Endothelial cell of umbilical vein (primary cell): ENCODE measurements around the gene PMFBP1. TPM values are rescaled to one million over a fixed set of nuclear protein-coding genes. Genes with fewer than 3 reads are reported as not detected.

Experiments
- BruUV-seq: library from RNA; stranded (reverse); fragments of 400-500 nt; replicated peaks from 2 replicates; lab custom pipeline; 2021; lab: Mats Ljungman, UMichigan
- CTCF ChIA-PET: fragments of 300-600, 350-600 bp; sonication (Branson Sonifier 250); formaldehyde crosslinking; loops from one replicate; lab custom pipeline; 2021; ENCODE audit warnings: antibody characterized with exemption, inconsistent platforms; lab: Charles Lee
- POLR2A ChIA-PET: fragments of 300-600, 350-600 bp; sonication (Branson Sonifier 250); formaldehyde crosslinking; loops from one replicate; lab custom pipeline; 2021; ENCODE audit warnings: antibody characterized with exemption, inconsistent platforms; lab: Charles Lee
- DNase-seq: peaks from one replicate; pipeline ENCODE4 v3.0.0-alpha.2; 2011; ENCODE audit warnings: low read depth, low spot score
- FAIRE-seq: peaks from 2 replicates; lab custom pipeline; 2011; peaks lifted over from hg19 to GRCh38; lab: Jason Lieb, UNC
- H2AFZ ChIP-seq: 2 replicates; pipeline ENCODE4 v1.6.0; 2012; ENCODE audit warnings: low read depth, low read length, control low read depth, inconsistent platforms
- H3K27ac ChIP-seq: 2 replicates; pipeline ENCODE4 v1.5.1; 2011; ENCODE audit warnings: low read depth, mild to moderate bottlenecking, control low read depth, low read length, moderate library complexity; ENCODE audit not compliant: insufficient read depth
- H3K27me3 ChIP-seq, 2 experiments: 2 replicates each; pipeline versions ENCODE4 v1.6.0 to v1.6.1; 2011; ENCODE audit warnings: low read length in 2 of 2, mixed read lengths in 1 of 2; ENCODE audit not compliant: control insufficient read depth in 2 of 2, insufficient read depth in 2 of 2
- H3K36me3 ChIP-seq, 2 experiments: 2 replicates in 1 of 2; 3 replicates in 1 of 2; pipeline ENCODE4 v1.5.1; 2011; ENCODE audit warnings: low read length in 2 of 2, mild to moderate bottlenecking in 1 of 2, moderate library complexity in 1 of 2; ENCODE audit not compliant: control insufficient read depth in 2 of 2, insufficient read depth in 2 of 2; ENCODE audit errors: extremely low read depth in 1 of 2
- H3K4me1 ChIP-seq: 3 replicates; pipeline ENCODE4 v1.5.1; 2011; ENCODE audit warnings: mild to moderate bottlenecking, low read length; ENCODE audit not compliant: control insufficient read depth, insufficient read depth; ENCODE audit errors: extremely low read depth
- H3K4me2 ChIP-seq: 2 replicates; pipeline ENCODE4 v1.6.1; 2011; ENCODE audit warnings: low read length, control low read depth, mixed read lengths; ENCODE audit not compliant: insufficient read depth
- H3K4me3 ChIP-seq, 3 experiments: fragments of 200-600 bp in 1 of 3; sonication (generic), shearing (Covaris generic) in 1 of 3; replicated peaks in 1 of 3; 2 replicates each; pipeline ENCODE4 v1.5.1; 2011 to 2016; ENCODE audit warnings: control low read depth in 3 of 3, low read length in 3 of 3, mild to moderate bottlenecking in 2 of 3, inconsistent platforms in 1 of 3, low read depth in 1 of 3, moderate library complexity in 1 of 3; ENCODE audit not compliant: insufficient read depth in 1 of 3
- H3K79me2 ChIP-seq: 2 replicates; pipeline ENCODE4 v1.6.0; 2012; ENCODE audit warnings: low read length, inconsistent platforms; ENCODE audit not compliant: control insufficient read depth, insufficient read depth
- H3K9ac ChIP-seq: replicated peaks from 2 replicates; pipeline ENCODE3; 2011; ENCODE audit warnings: low read length, control low read depth; ENCODE audit not compliant: insufficient read depth; ENCODE audit errors: extremely low read depth
- H3K9me1 ChIP-seq: replicated peaks from 3 replicates; pipeline ENCODE4 v1.6.0; 2011; ENCODE audit warnings: mild to moderate bottlenecking, low read length; ENCODE audit not compliant: control insufficient read depth, insufficient read depth; ENCODE audit errors: extremely low read depth
- H3K9me3 ChIP-seq: replicated peaks from 2 replicates; pipeline ENCODE4 v1.5.1; 2012; ENCODE audit warnings: low read length, inconsistent platforms; ENCODE audit not compliant: control insufficient read depth, insufficient read depth
- H4K20me1 ChIP-seq: replicated peaks from 2 replicates; pipeline ENCODE3; 2011; ENCODE audit warnings: mild to moderate bottlenecking, low read length; ENCODE audit not compliant: control insufficient read depth, insufficient read depth; ENCODE audit errors: extremely low read depth
- CTCF ChIP-seq, 2 donors: IDR thresholded peaks; 1 replicate in 1 of 2; 2 replicates in 1 of 2; pipeline ENCODE4 v1.5.1; 2011; ENCODE audit warnings: low read length in 2 of 2, mild to moderate bottlenecking in 2 of 2, moderate library complexity in 2 of 2, control low read depth in 1 of 2, inconsistent platforms in 1 of 2, low read depth in 1 of 2; ENCODE audit not compliant: insufficient read depth in 1 of 2; ENCODE audit errors: extremely low read depth in 1 of 2
- EZH2 ChIP-seq: IDR thresholded peaks from 2 replicates; pipeline ENCODE4 v1.6.1; 2012; ENCODE audit warnings: borderline replicate concordance, low read depth, mild to moderate bottlenecking, moderate library complexity, low read length, inconsistent platforms; ENCODE audit not compliant: severe bottlenecking
- FOS ChIP-seq: IDR thresholded peaks from 2 replicates; pipeline ENCODE4 v1.6.1; 2011; ENCODE audit warnings: mild to moderate bottlenecking, low read length, moderate library complexity, borderline replicate concordance; ENCODE audit not compliant: insufficient read depth
- GATA2 ChIP-seq: IDR thresholded peaks from 2 replicates; pipeline ENCODE4 v1.7.0; 2011; ENCODE audit warnings: low read depth, mild to moderate bottlenecking, moderate library complexity, mixed read lengths, low read length; ENCODE audit not compliant: insufficient read length, insufficient read depth
- JUN ChIP-seq: IDR thresholded peaks from 2 replicates; pipeline ENCODE4 v1.6.1; 2011; ENCODE audit warnings: borderline replicate concordance, low read depth; ENCODE audit not compliant: insufficient read length, insufficient read depth
- MAX ChIP-seq: IDR thresholded peaks from 2 replicates; pipeline ENCODE4 v1.6.1; 2011; ENCODE audit not compliant: insufficient read depth, insufficient read length
- MYC ChIP-seq: IDR thresholded peaks from one replicate; pipeline ENCODE4 v1.6.1; 2011; ENCODE audit warnings: mild to moderate bottlenecking, low read depth, low read length
- POLR2A ChIP-seq: IDR thresholded peaks from 2 replicates; pipeline ENCODE4 v1.6.1; 2012; ENCODE audit warnings: low read depth, mild to moderate bottlenecking, control low read depth, low read length
- POLR2AphosphoS5 ChIP-seq: IDR thresholded peaks from 2 replicates; pipeline ENCODE4 v1.6.1; 2012; ENCODE audit warnings: low read depth, mild to moderate bottlenecking, control low read depth, low read length, moderate library complexity; ENCODE audit not compliant: insufficient read depth
- dilution Hi-C: fragments of 300-500 bp; cut with MboI; formaldehyde crosslinking; loops from one replicate; pipeline ENCODE4 v1.15.0; 2019; ENCODE audit warnings: low sequenced_read_pairs; ENCODE audit not compliant: extremely low pct_ligation_motif_present
- intact Hi-C: fragments of 100-400 bp; cut with micrococcal nuclease; formaldehyde crosslinking; loops from one replicate; pipeline ENCODE4 v1.10.0; 2022
- polyA plus RNA-seq, 4 experiments: library from polyadenylated mRNA; depleted of rRNA in 3 of 4; stranded (reverse) in 3 of 4; unstranded in 1 of 4; fragments of >200 nt; gene quantifications; 2 replicates each; pipeline versions ENCODE4 v1.2.1 to v1.2.3, GENCODE V29; 2011 to 2012; ENCODE audit warnings: missing spikeins in 1 of 4
- total RNA-seq: library from RNA; stranded (reverse); gene quantifications from 2 replicates; pipeline ENCODE4 v1.2.3, GENCODE V29; 2021

Gene PMFBP1
- total and polyA plus RNA-seq, 2 donors (not counting 3 experiments of a cell fraction or from before 2014, with no cell fraction given) = 0.12 to 0.42 TPM

GRCh38 chr16:72128701-72129100 is 43.3 kb downstream of the PMFBP1 start:
- Histone ChIP-seq H3K4me1 (peaks cover 3% of the 10 kb centered on the region), H4K20me1 (no peaks in the 10 kb centered on the region), H3K9me3 (no peaks in the 10 kb centered on the region), H3K27me3 (peaks cover 0 to 3% of the 10 kb centered on the region in 2 experiments), H3K36me3 (no peaks in the 10 kb centered on the region), H3K4me2 (no peak overlapping the region), H3K9ac (no peak overlapping the region), H2AFZ (no peak overlapping the region), H3K79me2 (no peaks in the 10 kb centered on the region), H3K9me1 (no peaks in the 10 kb centered on the region), H3K27ac (no peak overlapping the region), H3K4me3 (no peak overlapping the region)
- intact Hi-C loops = loop anchor here (10.0 kb wide), 1 partner anchor 1906 kb away; no protein-coding TSS in a partner anchor
- no peak for DNase-seq
- POLR2A ChIA-PET = no interaction called here
- TF ChIP-seq GATA2 (no peak), JUN (no peak), MAX (no peak), FOS (no peak), POLR2A (no peak), MYC (no peak), CTCF (IDR thresholded peaks at IDR 0.05; ENCODE audit: extremely low read depth in 1 of 2, insufficient read depth in 1 of 2, low read depth in 1 of 2, low read length in 2 of 2) (no peak), EZH2 (no peak), POLR2AphosphoS5 (no peak)
- no peak for FAIRE-seq
- dilution Hi-C loops = loop anchor here (25.0 kb wide), 1 partner anchor 334 kb away; no protein-coding TSS in a partner anchor
- no TSS peak for BruUV-seq
- CTCF ChIA-PET = interaction anchor here (1.5 to 2.9 kb wide), 3 partner anchors 10 to 1828 kb away, joined by 4 to 12 read pairs (median 10); no protein-coding TSS in a partner anchor
